T-helper 9 cell (primary cell): ENCODE measurements around the gene UFD1.

Source experiments
- DNase-seq: peaks from one replicate; pipeline ENCODE4 v3.0.0-alpha.2; 2020
- total RNA-seq, 2 donors: gene quantifications; one replicate each; lab custom pipeline; 2026; lab: John Stamatoyannopoulos, UW

Gene UFD1
- total RNA-seq: 69.9 to 80.6 reads per million in 2 donors

- peak; percentile 72 for DNase-seq
Measured at GRCh38 chr22:19478901-19479354, at the start of gene UFD1. TSS of gene UFD1 (minus strand) at chr22:19479193. CDS start at chr22:19479085, 108 bp downstream.

- DNase-seq: no peak
Measured at GRCh38 chr22:19527861-19528417, 48.9 kb upstream of the UFD1 start.

- DNase-seq: no peak
Measured at GRCh38 chr22:19527321-19527721, 48.3 kb upstream of the UFD1 start.

- no peak for DNase-seq
Measured at GRCh38 chr22:19526702-19527111, 47.7 kb upstream of the UFD1 start.

GRCh38 chr22:19526076-19526701, 47.2 kb upstream of the UFD1 start:
- no peak for DNase-seq

GRCh38 chr22:19525666-19526065, 46.7 kb upstream of the UFD1 start:
- DNase-seq: no peak

GRCh38 chr22:19525116-19525660, 46.2 kb upstream of the UFD1 start:
- no peak for DNase-seq

- no peak for DNase-seq
Measured at GRCh38 chr22:19524170-19525115, 45.5 kb upstream of the UFD1 start, which contains the start of gene CLDN5. TSS of gene CLDN5 (minus strand) at chr22:19524410. CDS start at chr22:19524255, 155 bp downstream.

- DNase-seq: no peak
Measured at GRCh38 chr22:19523240-19524169, 44.5 kb upstream of the UFD1 start.

GRCh38 chr22:19522881-19523239, 43.9 kb upstream of the UFD1 start:
- DNase-seq: no peak

GRCh38 chr22:19522190-19522880, 43.3 kb upstream of the UFD1 start:
- DNase-seq: no peak

GRCh38 chr22:19520566-19521305, 41.7 kb upstream of the UFD1 start:
- no peak for DNase-seq

- no peak for DNase-seq
Measured at GRCh38 chr22:19520007-19520406, 41.0 kb upstream of the UFD1 start.

- DNase-seq: no peak
Measured at GRCh38 chr22:19519041-19519926, 40.3 kb upstream of the UFD1 start.

- DNase-seq: no peak
Measured at GRCh38 chr22:19518635-19519034, 39.6 kb upstream of the UFD1 start.

GRCh38 chr22:19517919-19518611, 39.1 kb upstream of the UFD1 start:
- no peak for DNase-seq

- DNase-seq: no peak
Measured at GRCh38 chr22:19517171-19517500, 38.1 kb upstream of the UFD1 start.

GRCh38 chr22:19516378-19517170, 37.6 kb upstream of the UFD1 start:
- no peak for DNase-seq
